Activated naive CD4-positive, alpha-beta T cell treated with anti-CD3 and anti-CD28 coated beads for 36 hours (primary cell): Measurements from ENCODE around the gene SLAMF8. TPM values are rescaled to one million over a fixed set of nuclear protein-coding genes. Genes with fewer than 3 reads are reported as not detected.

Experiments
- CTCF ChIA-PET: fragments of 350-600 bp; sonication (Branson Sonifier 250); formaldehyde crosslinking; loops from one replicate; lab custom pipeline; 2021; ENCODE audit warnings: antibody characterized with exemption; lab: Charles Lee
- DNase-seq: peaks from one replicate; pipeline ENCODE4 v3.0.0-alpha.2; 2020
- H3K27ac Mint-ChIP-seq: one replicate; pipeline ENCODE4 v1.8.0; 2021; ENCODE audit warnings: mild to moderate bottlenecking, mixed read lengths
- H3K27me3 Mint-ChIP-seq: one replicate; pipeline ENCODE4 v1.8.0; 2021; ENCODE audit warnings: low read depth, mixed read lengths
- H3K36me3 Mint-ChIP-seq: one replicate; pipeline ENCODE4 v1.8.0; 2021; ENCODE audit warnings: low read depth, mixed read lengths
- H3K4me1 Mint-ChIP-seq: one replicate; pipeline ENCODE4 v1.8.0; 2021; ENCODE audit warnings: low read depth, mixed read lengths
- H3K4me3 Mint-ChIP-seq: one replicate; pipeline ENCODE4 v1.8.0; 2021; ENCODE audit warnings: mild to moderate bottlenecking, moderate library complexity, mixed read lengths
- H3K9me3 Mint-ChIP-seq: one replicate; pipeline ENCODE4 v1.8.0; 2021; ENCODE audit warnings: mixed read lengths
- intact Hi-C: fragments of 100-400 bp; cut with micrococcal nuclease; formaldehyde crosslinking; loops from one replicate; pipeline ENCODE4 v1.15.1; 2023
- total RNA-seq, 2 experiments: library from RNA; stranded (reverse); gene quantifications; one replicate each; pipeline ENCODE4 v1.2.3, GENCODE V29; 2021

Gene SLAMF8
- total RNA-seq, 2 experiments from 2014 or later = 0.19 TPM; not detected in 1

DNA sequence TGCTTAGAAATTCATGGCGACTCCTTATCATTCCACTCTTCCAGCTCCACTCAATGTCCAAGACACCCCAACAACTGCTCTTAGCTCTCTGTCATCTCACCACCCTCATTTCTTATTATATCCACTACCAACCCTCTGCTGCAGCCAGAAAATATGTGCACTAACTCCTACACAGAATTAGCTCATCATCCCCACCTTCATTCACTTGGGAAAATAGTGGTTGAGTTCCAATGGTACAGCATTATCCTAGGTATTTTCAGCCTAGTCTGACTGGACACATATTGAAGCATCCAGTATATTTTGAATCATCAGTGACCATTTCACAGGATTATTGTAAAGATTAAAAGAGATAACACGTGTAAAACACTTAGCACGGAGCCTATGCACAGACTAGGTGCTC, 52.5 kb downstream of the SLAMF8 start:
- Mint-ChIP-seq H3K4me1 (no peaks in the 10 kb centered on the region), H3K9me3 (no peaks in the 10 kb centered on the region), H3K27me3 (no peaks in the 10 kb centered on the region), H3K27ac (no peak overlapping the region), H3K4me3 (no peak overlapping the region), H3K36me3 (no peaks in the 10 kb centered on the region)
- CTCF ChIA-PET = interaction anchor here (1.1 to 2.5 kb wide), 5 partner anchors 12 to 98 kb away, joined by 3 to 9 read pairs (median 4); partner anchors contain the start of gene DUSP23
- intact Hi-C loops = no loop called here
- DNase-seq = no peak

DNA sequence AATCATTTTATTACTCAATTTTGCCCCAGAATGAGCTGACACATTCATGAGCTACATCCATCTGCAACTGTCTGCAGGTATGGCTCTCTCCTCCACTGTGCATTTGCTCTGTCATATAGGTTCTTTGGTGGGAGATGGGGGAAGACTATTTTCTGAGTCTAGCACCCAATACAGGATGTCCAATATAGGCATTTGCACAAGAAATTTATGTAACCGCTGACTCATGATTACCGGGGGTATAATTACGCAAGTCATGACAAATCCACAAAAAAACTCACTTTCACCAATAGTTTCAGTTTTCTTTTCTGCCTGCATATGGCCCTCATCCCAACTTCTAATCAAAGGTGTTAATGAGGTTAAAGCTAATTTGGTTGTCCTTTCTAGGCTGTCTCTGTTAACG, 53.3 kb downstream of the SLAMF8 start:
- DNase-seq = no peak
- Mint-ChIP-seq H3K27me3 (no peaks in the 10 kb centered on the region), H3K9me3 (no peaks in the 10 kb centered on the region), H3K36me3 (no peaks in the 10 kb centered on the region), H3K4me3 (no peak overlapping the region), H3K27ac (no peak overlapping the region), H3K4me1 (no peaks in the 10 kb centered on the region)
- intact Hi-C loops = no loop called here
- CTCF ChIA-PET = interaction anchor here (1.5 to 2.5 kb wide), 3 partner anchors 11 to 81 kb away, joined by 3 to 9 read pairs (median 6); no protein-coding TSS in a partner anchor

DNA sequence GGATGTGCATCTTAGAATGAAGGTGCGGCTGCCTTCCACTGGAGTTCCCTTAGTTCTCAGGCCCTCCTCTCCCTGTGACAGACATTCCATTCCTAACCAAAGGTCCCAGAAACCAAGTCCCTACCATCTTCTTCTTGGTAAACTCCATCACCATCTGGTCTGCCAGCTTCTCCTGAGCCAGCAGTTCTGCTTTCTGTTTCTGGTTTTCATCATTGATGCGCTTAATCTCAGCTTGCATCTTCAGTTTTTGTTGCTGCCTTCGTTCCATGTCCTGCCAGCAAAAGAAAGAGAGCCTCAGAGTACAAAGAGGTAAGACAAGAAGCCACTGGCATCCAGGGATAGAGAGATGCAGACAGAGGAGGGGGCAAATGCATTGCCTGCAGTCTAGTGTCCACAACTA, 53.8 kb downstream of the SLAMF8 start:
- H3K4me1 Mint-ChIP-seq = no peaks in the 10 kb centered on the region
- H3K36me3 Mint-ChIP-seq = no peaks in the 10 kb centered on the region
- no peaks in the 10 kb centered on the region for H3K9me3 Mint-ChIP-seq
- no peak overlapping the region for H3K27ac Mint-ChIP-seq
- no peak overlapping the region for H3K4me3 Mint-ChIP-seq
- intact Hi-C loops = no loop called here
- H3K27me3 Mint-ChIP-seq = no peaks in the 10 kb centered on the region
- no peak for DNase-seq
- CTCF ChIA-PET = interaction anchor here (0.6 to 2.3 kb wide), 3 partner anchors 12 to 111 kb away, joined by 3 to 6 read pairs (median 5); no protein-coding TSS in a partner anchor

DNA sequence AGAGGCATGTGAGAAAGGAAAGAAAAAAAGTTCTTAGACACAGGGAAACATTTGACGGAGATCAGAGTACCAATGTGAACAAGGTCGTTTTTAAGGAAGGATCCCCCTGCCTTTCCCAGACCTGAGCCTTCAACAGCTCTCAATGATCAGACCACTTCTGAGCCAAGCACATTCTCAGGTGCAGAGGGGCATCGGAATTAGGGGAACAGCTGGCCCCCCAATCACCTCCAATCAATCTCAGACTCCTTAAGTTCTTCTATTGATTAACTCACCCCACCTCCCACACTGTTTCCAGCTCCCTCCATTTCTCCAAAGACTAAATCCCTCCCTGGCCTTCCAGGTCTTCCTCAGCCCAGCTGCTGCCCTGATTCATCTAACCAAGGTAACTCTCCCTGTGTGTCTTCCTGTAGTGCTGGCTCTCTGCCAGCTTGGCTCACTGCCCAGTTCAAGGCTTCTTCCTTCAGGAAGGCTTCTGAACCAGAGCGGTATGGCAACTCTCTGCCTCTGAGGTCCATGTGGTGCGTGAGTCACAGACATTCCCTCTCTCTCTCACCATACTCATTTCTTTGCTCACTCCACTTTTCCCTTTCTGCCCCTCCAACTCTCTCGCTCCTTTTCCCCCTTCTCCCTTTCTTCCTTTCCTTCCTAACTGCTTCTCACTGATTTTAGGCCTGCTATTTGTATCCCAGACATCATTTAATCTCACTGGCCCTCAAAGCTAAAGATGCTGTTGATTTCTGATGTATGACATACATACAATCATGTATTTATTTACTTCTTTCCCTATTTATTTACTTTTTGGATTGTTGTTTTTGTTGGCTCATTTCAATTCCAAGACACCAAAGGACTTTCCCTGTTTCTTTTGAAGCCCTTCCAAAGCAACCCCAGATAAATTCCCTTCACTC, 55.2 kb downstream of the SLAMF8 start:
- H3K27me3 Mint-ChIP-seq = no peaks in the 10 kb centered on the region
- H3K4me3 Mint-ChIP-seq = no peak overlapping the region
- intact Hi-C loops = no loop called here
- H3K4me1 Mint-ChIP-seq = no peaks in the 10 kb centered on the region
- no peaks in the 10 kb centered on the region for H3K36me3 Mint-ChIP-seq
- CTCF ChIA-PET = interaction anchor here (1.0 to 2.3 kb wide), 2 partner anchors 83 kb away, joined by 4 to 6 read pairs; no protein-coding TSS in a partner anchor
- no peak overlapping the region for H3K27ac Mint-ChIP-seq
- H3K9me3 Mint-ChIP-seq = no peaks in the 10 kb centered on the region
- DNase-seq = peak; percentile 47

DNA sequence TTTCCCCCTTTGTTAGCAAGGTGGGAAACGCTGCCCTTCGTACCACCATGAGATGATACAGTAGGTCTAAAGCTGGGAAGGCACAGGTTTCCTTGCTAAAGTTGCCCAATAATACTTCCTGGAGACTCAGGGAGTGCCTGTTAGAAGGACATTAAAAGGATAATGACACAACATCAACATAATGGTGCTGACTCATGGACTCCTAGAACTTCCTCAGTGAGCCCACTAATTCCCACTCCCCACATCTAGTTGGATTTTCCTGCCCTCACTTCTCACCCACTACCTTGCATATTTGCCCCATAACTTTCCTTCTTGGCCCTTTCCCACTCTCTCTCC, 55.8 kb downstream of the SLAMF8 start:
- Mint-ChIP-seq H3K27ac (no peak overlapping the region), H3K4me3 (no peak overlapping the region), H3K4me1 (no peaks in the 10 kb centered on the region), H3K9me3 (no peaks in the 10 kb centered on the region), H3K36me3 (no peaks in the 10 kb centered on the region), H3K27me3 (no peaks in the 10 kb centered on the region)
- CTCF ChIA-PET = interaction anchor here (0.8 to 1.0 kb wide), 2 partner anchors 83 to 85 kb away, joined by 3 to 4 read pairs; no protein-coding TSS in a partner anchor
- DNase-seq = no peak
- intact Hi-C loops = no loop called here

DNA sequence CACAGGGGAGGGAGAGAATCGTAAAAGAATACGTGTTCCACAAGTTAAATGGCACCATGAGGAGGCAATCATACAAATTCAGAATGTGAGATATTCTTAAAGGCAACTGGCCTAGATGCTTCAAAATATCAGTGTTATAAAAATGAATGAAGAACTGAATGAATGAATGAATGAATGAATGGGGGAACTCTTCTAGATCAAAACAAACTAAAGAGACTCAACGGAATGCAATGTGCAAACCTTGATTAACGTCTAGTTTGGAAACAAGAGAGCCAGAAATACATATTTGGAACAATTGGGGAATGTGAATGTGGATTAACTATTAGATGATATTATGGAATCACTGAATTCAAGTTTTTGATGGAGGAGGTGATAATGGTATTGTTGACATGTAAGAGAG, 56.5 kb downstream of the SLAMF8 start:
- intact Hi-C loops = no loop called here
- DNase-seq = no peak
- H3K27me3 Mint-ChIP-seq = no peaks in the 10 kb centered on the region
- H3K36me3 Mint-ChIP-seq = no peaks in the 10 kb centered on the region
- CTCF ChIA-PET = interaction anchor here (0.8 to 1.0 kb wide), 2 partner anchors 84 to 85 kb away, joined by 3 to 4 read pairs; no protein-coding TSS in a partner anchor
- no peaks in the 10 kb centered on the region for H3K9me3 Mint-ChIP-seq
- H3K4me1 Mint-ChIP-seq = no peaks in the 10 kb centered on the region
- no peak overlapping the region for H3K4me3 Mint-ChIP-seq
- H3K27ac Mint-ChIP-seq = no peak overlapping the region

DNA sequence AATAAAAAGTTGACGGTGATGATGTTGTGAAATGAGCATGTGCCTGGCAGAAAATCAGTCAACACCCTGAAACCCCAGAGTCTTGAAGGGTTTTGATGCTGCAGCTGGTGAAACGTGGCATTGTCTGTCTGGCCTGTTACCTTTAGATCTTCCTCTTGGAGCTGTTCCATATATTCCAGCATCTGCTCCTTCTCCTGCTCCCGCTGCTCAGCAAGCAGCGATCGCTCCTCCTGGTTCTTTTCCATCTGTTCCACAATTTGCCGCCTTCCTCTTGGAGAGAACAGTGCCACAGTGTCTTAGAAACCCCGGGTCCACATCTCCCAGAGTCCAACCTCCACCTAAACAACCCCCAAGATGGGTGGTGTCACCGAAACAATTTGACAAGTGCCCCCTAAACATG, 57.6 kb downstream of the SLAMF8 start:
- Mint-ChIP-seq H3K27me3 (no peaks in the 10 kb centered on the region), H3K4me3 (no peak overlapping the region), H3K9me3 (no peaks in the 10 kb centered on the region), H3K36me3 (no peaks in the 10 kb centered on the region), H3K4me1 (no peaks in the 10 kb centered on the region), H3K27ac (no peak overlapping the region)
- CTCF ChIA-PET = interaction anchor here (1.1 to 1.5 kb wide), 2 partner anchors 8 to 85 kb away, joined by 3 read pairs; no protein-coding TSS in a partner anchor
- DNase-seq = no peak
- intact Hi-C loops = no loop called here

Other genes starting within 250 kb of the SLAMF8 start
- not detected for gene APCS, start 239.0 kb upstream of the SLAMF8 start, total RNA-seq
- gene CRP, start 112.3 kb upstream of the SLAMF8 start, total RNA-seq = not detected
- 10 to 100 TPM; 13.0 to 14.1 TPM for gene DUSP23, start 45.9 kb upstream of the SLAMF8 start, total RNA-seq
- gene FCRL6, start 24.5 kb upstream of the SLAMF8 start, total RNA-seq = not detected
- not detected for gene VSIG8, start 35.8 kb downstream of the SLAMF8 start, total RNA-seq
- gene CFAP45, start 73.3 kb downstream of the SLAMF8 start, total RNA-seq = 1 to 10 TPM; 2.1 to 2.6 TPM
- 100 to 1,000 TPM; 453 to 454 TPM for gene TAGLN2, start 98.6 kb downstream of the SLAMF8 start, total RNA-seq
- gene IGSF9, start 118.7 kb downstream of the SLAMF8 start, total RNA-seq = not detected
- not detected for gene SLAMF9, start 127.4 kb downstream of the SLAMF8 start, total RNA-seq
- gene PIGM, start 205.1 kb downstream of the SLAMF8 start, total RNA-seq = 1 to 10 TPM; 2.6 TPM
- not detected for gene KCNJ10, start 243.3 kb downstream of the SLAMF8 start, total RNA-seq